Activated naive CD4-positive, alpha-beta T cell (primary cell): ENCODE results near the gene AGTRAP.

Experiments
- DNase-seq, 4 experiments: peaks; one replicate each; lab custom pipeline; 2025; lab: John Stamatoyannopoulos, UW

The AGTRAP gene

GRCh38 chr1:11784993-11785769 lies 49.2 kb downstream of the AGTRAP start:
- peak in 1 of 4 experiments; percentile 29 for DNase-seq

GRCh38 chr1:11786168-11786567 lies 50.2 kb downstream of the AGTRAP start:
- DNase-seq: no peak

GRCh38 chr1:11787251-11787803 lies 51.4 kb downstream of the AGTRAP start:
- DNase-seq: no peak

- no peak for DNase-seq
Measured at GRCh38 chr1:11787804-11788436, 52.0 kb downstream of the AGTRAP start.

GRCh38 chr1:11788549-11789053 lies 52.7 kb downstream of the AGTRAP start:
- DNase-seq: no peak

GRCh38 chr1:11789126-11790067 lies 53.5 kb downstream of the AGTRAP start:
- DNase-seq: no peak

- no peak for DNase-seq
Measured at GRCh38 chr1:11790101-11790879, 54.4 kb downstream of the AGTRAP start.

- DNase-seq: no peak
Measured at GRCh38 chr1:11790880-11791715, 55.2 kb downstream of the AGTRAP start.

GRCh38 chr1:11792106-11792505 lies 56.2 kb downstream of the AGTRAP start:
- DNase-seq: no peak

GRCh38 chr1:11793819-11794218 lies 57.9 kb downstream of the AGTRAP start:
- no peak for DNase-seq

- no peak for DNase-seq
Measured at GRCh38 chr1:11794446-11795237, 58.7 kb downstream of the AGTRAP start.

- DNase-seq: no peak
Measured at GRCh38 chr1:11795238-11795890, 59.4 kb downstream of the AGTRAP start.

- no peak for DNase-seq
Measured at GRCh38 chr1:11796036-11796828, 60.3 kb downstream of the AGTRAP start.

- DNase-seq: no peak
Measured at GRCh38 chr1:11797525-11798216, 61.7 kb downstream of the AGTRAP start.

- DNase-seq: no peak
Measured at GRCh38 chr1:11799099-11799498, 63.2 kb downstream of the AGTRAP start.

GRCh38 chr1:11799896-11800295 lies 64.0 kb downstream of the AGTRAP start:
- no peak for DNase-seq

GRCh38 chr1:11800391-11800755 lies 64.4 kb downstream of the AGTRAP start:
- DNase-seq: no peak
